Measurements from ENCODE around the gene USP6.
"Not testable (repeated sequence)": the region's sequence is repeated elsewhere in the genome, so short reads cannot be mapped to it uniquely, and the experiment has no call there.

Gene USP6

DNA sequence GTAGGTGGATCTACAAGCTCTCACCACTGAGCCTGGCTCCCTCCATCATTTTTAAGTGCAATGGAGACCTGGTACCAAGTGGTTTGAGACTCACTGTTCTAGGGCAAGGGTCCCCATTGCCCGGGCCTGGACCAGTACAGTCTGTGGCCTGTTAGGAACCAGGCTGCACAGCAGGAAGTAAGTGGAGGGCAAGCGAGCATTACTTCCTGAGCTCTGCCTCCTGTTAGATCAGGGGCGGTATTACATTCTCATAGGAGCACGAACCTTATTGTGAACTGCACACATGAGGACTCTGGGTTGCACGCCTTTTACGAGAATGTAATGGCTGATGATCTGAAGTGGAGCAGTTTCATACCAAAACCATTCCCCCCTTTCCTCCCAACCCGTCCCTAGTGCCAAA, 82.6 kb downstream of the USP6 start:
- Histone ChIP-seq H3K4me1 (ENCODE audit: control insufficient read depth, insufficient read depth, low read length) (no peaks in the 10 kb centered on the region), H3K27ac (ENCODE audit: low read depth, low read length) (no peak overlapping the region), H3K36me3 (ENCODE audit: control insufficient read depth, insufficient read depth, low read length) (no peaks in the 10 kb centered on the region), H3K9ac (ENCODE audit: low read length) (no peak overlapping the region), H3K27me3 (ENCODE audit: control insufficient read depth, insufficient read depth, low read length) (no peaks in the 10 kb centered on the region), H3K4me3 (ENCODE audit: low read length) (no peak overlapping the region)

- Histone ChIP-seq H3K27me3 (ENCODE audit: control insufficient read depth, insufficient read depth, low read length) (no peaks in the 10 kb centered on the region), H3K36me3 (ENCODE audit: control insufficient read depth, insufficient read depth, low read length) (no peaks in the 10 kb centered on the region), H3K4me3 (ENCODE audit: low read length) (no peak overlapping the region), H3K9ac (ENCODE audit: low read length) (no peak overlapping the region), H3K4me1 (ENCODE audit: control insufficient read depth, insufficient read depth, low read length) (no peaks in the 10 kb centered on the region), H3K27ac (ENCODE audit: low read depth, low read length) (no peak overlapping the region)
Observed at GRCh38 chr17:5200360-5200759, 84.5 kb downstream of the USP6 start.

DNA sequence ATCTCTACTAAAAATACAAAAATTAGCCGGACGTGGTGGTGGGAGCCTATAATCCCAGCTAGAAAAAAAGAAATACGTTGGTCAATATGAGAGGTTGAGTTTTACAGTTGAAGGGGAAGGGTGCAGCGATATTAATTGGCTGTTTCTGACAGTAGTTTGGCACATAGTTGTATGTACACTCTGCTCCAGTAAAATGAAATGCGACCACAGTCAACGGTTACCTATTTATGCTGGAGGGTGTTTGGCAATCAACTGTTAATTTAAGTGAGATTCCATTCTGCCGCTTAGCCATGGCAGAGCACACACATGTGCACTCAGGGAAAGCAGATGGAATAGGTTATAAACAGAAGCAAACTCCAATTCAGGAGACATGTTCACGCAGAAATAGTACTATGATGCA, 85.2 kb downstream of the USP6 start:
- Histone ChIP-seq H3K9ac (ENCODE audit: low read length) (no peak overlapping the region), H3K27ac (ENCODE audit: low read depth, low read length) (no peak overlapping the region), H3K4me3 (ENCODE audit: low read length) (no peak overlapping the region), H3K4me1 (ENCODE audit: control insufficient read depth, insufficient read depth, low read length) (no peaks in the 10 kb centered on the region), H3K27me3 (ENCODE audit: control insufficient read depth, insufficient read depth, low read length) (no peaks in the 10 kb centered on the region), H3K36me3 (ENCODE audit: control insufficient read depth, insufficient read depth, low read length) (no peaks in the 10 kb centered on the region)

DNA sequence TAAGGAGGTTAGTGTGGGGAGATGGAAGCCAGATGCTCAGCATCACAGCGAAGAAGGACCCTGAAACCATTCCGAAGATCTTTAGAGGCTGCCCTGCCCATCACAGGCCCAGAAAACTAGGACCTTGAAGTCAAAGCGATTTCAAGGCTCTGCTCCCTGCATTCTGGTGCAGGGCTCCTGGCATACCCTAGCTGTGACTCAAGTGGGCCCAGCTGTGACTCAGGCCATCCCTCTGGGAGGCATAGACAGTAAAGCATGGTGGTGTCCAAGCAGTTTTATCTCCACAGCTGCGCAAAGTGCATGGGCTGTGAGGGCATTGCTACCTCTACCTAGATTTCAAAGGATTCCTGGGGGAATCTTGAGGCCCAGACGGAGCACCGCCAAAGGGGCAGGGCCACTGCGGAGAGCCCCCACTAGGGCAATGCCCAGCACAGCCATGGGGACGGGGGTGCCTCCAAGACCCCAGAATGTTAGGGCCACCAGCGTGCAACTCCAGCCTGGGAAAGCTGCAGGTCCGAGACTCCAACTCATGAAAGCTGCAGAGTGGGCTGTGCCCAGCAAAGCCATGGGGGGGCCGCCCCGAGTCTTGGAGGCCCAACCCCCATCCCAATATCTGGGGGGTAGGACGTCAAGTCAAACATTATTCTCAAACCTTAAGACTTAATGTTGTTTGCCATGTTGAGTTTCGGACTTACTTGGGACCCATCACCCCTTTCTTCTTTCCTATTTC, 87.5 kb downstream of the USP6 start:
- no peaks in the 10 kb centered on the region for H3K36me3 ChIP-seq (ENCODE audit: control insufficient read depth, insufficient read depth, low read length)
- no peaks in the 10 kb centered on the region for H3K4me1 ChIP-seq (ENCODE audit: control insufficient read depth, insufficient read depth, low read length)
- no peak overlapping the region for H3K9ac ChIP-seq (ENCODE audit: low read length)
- no peaks in the 10 kb centered on the region for H3K27me3 ChIP-seq (ENCODE audit: control insufficient read depth, insufficient read depth, low read length)
- no peak overlapping the region for H3K4me3 ChIP-seq (ENCODE audit: low read length)
- H3K27ac ChIP-seq (ENCODE audit: low read depth, low read length): no peak overlapping the region

DNA sequence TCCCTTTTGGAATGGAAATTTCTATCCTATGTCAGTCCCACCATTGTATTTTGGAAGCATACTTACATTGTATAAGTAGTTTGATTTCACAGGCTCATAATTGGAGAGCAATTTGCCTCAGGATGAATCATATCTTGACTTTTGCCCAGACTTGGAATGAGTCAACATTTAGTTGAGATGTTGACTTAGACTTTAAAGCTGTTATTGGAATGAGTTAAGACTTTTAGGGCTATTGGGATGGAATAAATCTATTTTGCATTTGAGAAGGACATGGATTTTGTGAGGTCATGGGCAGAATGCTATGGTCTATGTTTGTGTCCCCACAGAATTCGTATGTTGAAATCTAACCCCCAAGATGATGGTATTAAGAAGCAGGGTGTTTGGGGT, 88.1 kb downstream of the USP6 start:
- Histone ChIP-seq H3K36me3 (ENCODE audit: control insufficient read depth, insufficient read depth, low read length) (no peaks in the 10 kb centered on the region), H3K4me3 (ENCODE audit: low read length) (no peak overlapping the region), H3K9ac (ENCODE audit: low read length) (no peak overlapping the region), H3K27ac (ENCODE audit: low read depth, low read length) (no peak overlapping the region), H3K4me1 (ENCODE audit: control insufficient read depth, insufficient read depth, low read length) (no peaks in the 10 kb centered on the region), H3K27me3 (ENCODE audit: control insufficient read depth, insufficient read depth, low read length) (no peaks in the 10 kb centered on the region)

GRCh38 chr17:5209396-5209795, 93.6 kb downstream of the USP6 start:
- Histone ChIP-seq H3K27me3 (ENCODE audit: control insufficient read depth, insufficient read depth, low read length) (no peaks in the 10 kb centered on the region), H3K36me3 (ENCODE audit: control insufficient read depth, insufficient read depth, low read length) (peaks cover 3% of the 10 kb centered on the region), H3K9ac (ENCODE audit: low read length) (no peak overlapping the region), H3K4me3 (ENCODE audit: low read length) (no peak overlapping the region), H3K4me1 (ENCODE audit: control insufficient read depth, insufficient read depth, low read length) (no peaks in the 10 kb centered on the region), H3K27ac (ENCODE audit: low read depth, low read length) (no peak overlapping the region)

- Histone ChIP-seq H3K27ac (ENCODE audit: low read depth, low read length) (no peak overlapping the region), H3K4me1 (ENCODE audit: control insufficient read depth, insufficient read depth, low read length) (no peaks in the 10 kb centered on the region), H3K9ac (ENCODE audit: low read length) (no peak overlapping the region), H3K4me3 (ENCODE audit: low read length) (no peak overlapping the region), H3K36me3 (ENCODE audit: control insufficient read depth, insufficient read depth, low read length) (peaks cover 3% of the 10 kb centered on the region), H3K27me3 (ENCODE audit: control insufficient read depth, insufficient read depth, low read length) (no peaks in the 10 kb centered on the region)
Observed at GRCh38 chr17:5210091-5210490, 94.3 kb downstream of the USP6 start.

DNA sequence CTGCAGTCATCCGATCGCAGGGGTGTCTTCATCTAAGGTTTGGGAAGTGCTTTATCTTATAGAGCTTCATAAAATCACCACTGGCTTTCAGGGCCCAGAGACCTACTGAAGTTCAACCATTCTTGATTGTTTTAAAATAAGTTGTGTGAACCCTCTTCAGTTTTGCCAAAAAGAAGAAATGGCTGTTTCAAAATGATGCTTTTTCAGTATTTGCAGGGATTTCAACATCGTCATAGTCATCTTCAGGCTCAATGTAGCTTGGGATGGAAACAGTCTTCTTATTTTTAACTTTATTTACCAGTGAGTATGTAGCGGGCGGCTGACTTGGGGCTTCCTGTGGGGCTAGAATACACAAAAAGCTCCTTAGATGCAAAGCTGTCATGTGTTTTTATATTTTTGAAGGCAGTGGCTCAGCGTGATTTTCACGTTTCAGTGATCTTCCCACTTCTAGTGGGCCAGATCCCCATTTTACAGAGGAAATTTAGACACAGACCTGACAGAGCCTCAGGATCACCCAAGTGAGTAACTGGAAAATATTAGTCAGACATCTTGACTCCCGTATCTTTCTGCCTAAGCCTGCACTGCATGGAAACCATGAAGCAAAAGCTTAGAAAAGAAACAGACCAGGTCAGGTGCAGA, 94.9 kb downstream of the USP6 start:
- H3K4me3 ChIP-seq (ENCODE audit: low read length): no peak overlapping the region
- H3K27ac ChIP-seq (ENCODE audit: low read depth, low read length): no peak overlapping the region
- H3K27me3 ChIP-seq (ENCODE audit: control insufficient read depth, insufficient read depth, low read length): no peaks in the 10 kb centered on the region
- peaks cover 3% of the 10 kb centered on the region for H3K36me3 ChIP-seq (ENCODE audit: control insufficient read depth, insufficient read depth, low read length)
- no peaks in the 10 kb centered on the region for H3K4me1 ChIP-seq (ENCODE audit: control insufficient read depth, insufficient read depth, low read length)
- no peak overlapping the region for H3K9ac ChIP-seq (ENCODE audit: low read length)

GRCh38 chr17:5211458-5211857, 95.6 kb downstream of the USP6 start:
- Histone ChIP-seq H3K27ac (ENCODE audit: low read depth, low read length) (no peak overlapping the region), H3K4me1 (ENCODE audit: control insufficient read depth, insufficient read depth, low read length) (no peaks in the 10 kb centered on the region), H3K4me3 (ENCODE audit: low read length) (no peak overlapping the region), H3K27me3 (ENCODE audit: control insufficient read depth, insufficient read depth, low read length) (no peaks in the 10 kb centered on the region), H3K9ac (ENCODE audit: low read length) (no peak overlapping the region), H3K36me3 (ENCODE audit: control insufficient read depth, insufficient read depth, low read length) (peaks cover 3% of the 10 kb centered on the region)

- not testable (repeated sequence) for H3K4me1 ChIP-seq (ENCODE audit: control insufficient read depth, insufficient read depth, low read length); H3K9ac ChIP-seq (ENCODE audit: low read length); H3K27ac ChIP-seq (ENCODE audit: low read depth, low read length); H3K36me3 ChIP-seq (ENCODE audit: control insufficient read depth, insufficient read depth, low read length); H3K27me3 ChIP-seq (ENCODE audit: control insufficient read depth, insufficient read depth, low read length); H3K4me3 ChIP-seq (ENCODE audit: low read length)
Observed at GRCh38 chr17:5217562-5217961, 101.7 kb downstream of the USP6 start.

DNA sequence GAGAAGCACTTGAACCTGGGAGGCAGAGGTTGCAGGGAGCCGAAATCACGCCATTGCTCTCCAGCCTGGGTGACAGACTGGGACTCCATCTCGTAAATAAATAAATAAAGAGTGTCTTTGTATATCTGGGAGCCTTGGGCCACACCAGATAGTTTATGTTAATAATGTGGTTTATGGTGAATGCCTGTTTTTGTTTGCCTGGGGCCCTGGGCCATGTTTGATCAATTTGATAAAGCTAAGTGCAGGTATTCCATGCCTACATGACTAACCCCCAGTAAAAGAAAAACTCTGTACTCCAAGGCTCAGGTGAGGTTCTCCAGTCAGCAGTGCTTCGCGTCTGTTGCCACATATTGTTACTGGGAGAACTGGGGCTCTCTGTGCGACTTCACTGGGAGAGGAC, 103.7 kb downstream of the USP6 start:
- Histone ChIP-seq H3K4me1 (ENCODE audit: control insufficient read depth, insufficient read depth, low read length) (no peaks in the 10 kb centered on the region), H3K9ac (ENCODE audit: low read length) (no peak overlapping the region), H3K27me3 (ENCODE audit: control insufficient read depth, insufficient read depth, low read length) (no peaks in the 10 kb centered on the region), H3K27ac (ENCODE audit: low read depth, low read length) (no peak overlapping the region), H3K4me3 (ENCODE audit: low read length) (no peak overlapping the region), H3K36me3 (ENCODE audit: control insufficient read depth, insufficient read depth, low read length) (no peaks in the 10 kb centered on the region)

DNA sequence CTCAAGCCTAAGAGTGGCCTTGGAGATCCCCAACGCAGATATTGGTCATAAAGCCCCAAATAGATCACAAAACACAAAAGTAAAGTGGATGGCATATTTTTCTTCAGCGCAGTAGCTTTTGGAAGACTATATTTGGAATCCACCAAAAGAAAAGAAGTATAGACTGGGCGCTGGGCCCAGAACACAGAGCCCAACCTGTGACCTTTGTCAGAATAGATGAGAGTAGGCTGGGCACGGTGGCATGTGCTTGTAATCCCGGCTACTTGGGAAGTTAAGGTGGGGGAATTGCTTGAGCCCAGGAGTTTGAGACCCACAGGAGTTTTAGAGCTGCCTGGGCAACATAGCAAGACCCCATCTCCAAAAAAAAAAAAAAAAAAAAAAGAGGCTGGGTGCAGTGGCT, 104.2 kb downstream of the USP6 start:
- H3K27ac ChIP-seq (ENCODE audit: low read depth, low read length): no peak overlapping the region

GRCh38 chr17:5221912-5222311, 106.1 kb downstream of the USP6 start:
- not testable (repeated sequence) for H3K36me3 ChIP-seq (ENCODE audit: control insufficient read depth, insufficient read depth, low read length); H3K4me1 ChIP-seq (ENCODE audit: control insufficient read depth, insufficient read depth, low read length); H3K27ac ChIP-seq (ENCODE audit: low read depth, low read length); H3K4me3 ChIP-seq (ENCODE audit: low read length); H3K27me3 ChIP-seq (ENCODE audit: control insufficient read depth, insufficient read depth, low read length); H3K9ac ChIP-seq (ENCODE audit: low read length)

More for the DNA sequence above, 104.2 kb downstream of the USP6 start:
- Histone ChIP-seq H3K27me3 (ENCODE audit: control insufficient read depth, insufficient read depth, low read length) (no peaks in the 10 kb centered on the region), H3K4me1 (ENCODE audit: control insufficient read depth, insufficient read depth, low read length) (no peaks in the 10 kb centered on the region), H3K36me3 (ENCODE audit: control insufficient read depth, insufficient read depth, low read length) (peaks cover 2% of the 10 kb centered on the region), H3K4me3 (ENCODE audit: low read length) (no peak overlapping the region), H3K9ac (ENCODE audit: low read length) (no peak overlapping the region)
